ENCODE measurements around the gene KRTAP5-5. TPM values are rescaled to one million over a fixed set of nuclear protein-coding genes. Genes with fewer than 3 reads are reported as not detected.
"Not testable (repeated sequence)": the region's sequence is repeated elsewhere in the genome, so short reads cannot be mapped to it uniquely, and the experiment has no call there.

KRTAP5-5 gene, protein sequence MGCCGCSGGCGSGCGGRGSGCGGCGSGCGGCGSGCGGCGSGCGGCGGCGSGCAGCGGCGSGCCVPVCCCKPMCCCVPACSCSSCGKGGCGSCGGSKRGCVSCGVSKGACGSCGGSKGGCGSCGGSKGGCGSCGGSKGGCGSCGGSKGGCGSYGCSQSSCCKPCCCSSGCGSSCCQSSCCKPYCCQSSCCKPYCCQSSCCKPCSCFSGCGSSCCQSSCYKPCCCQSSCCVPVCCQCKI
- not detected in 2 replicates for polyA plus RNA-seq (2013)

- H3K23ac ChIP-seq (ENCODE audit: low read length): no peak within 1 kb of the TSS
- no peak within 1 kb of the TSS for H3K18ac ChIP-seq (ENCODE audit: low read length)
- H2AK5ac ChIP-seq (ENCODE audit: low read length): no peak within 1 kb of the TSS
- DNase-seq: no peak
- peaks cover 2% of the 10 kb centered on the region for H3K27me3 ChIP-seq (ENCODE audit: insufficient read depth, low read length)
- no peak within 1 kb of the TSS for H3K14ac ChIP-seq (ENCODE audit: low read length)
- no CpG with 5 or more reads among the region's 26 CpGs for WGBS (ENCODE audit: extremely low coverage, insufficient coverage, insufficient read length)
- H4K91ac ChIP-seq (ENCODE audit: low read depth, low read length): no peak within 1 kb of the TSS
- no peaks in the 10 kb centered on the region for H3K9me3 ChIP-seq (ENCODE audit: insufficient read depth, low read depth, low read length)
- H4K8ac ChIP-seq (ENCODE audit: low read depth, low read length): no peak within 1 kb of the TSS
- no peak within 1 kb of the TSS for H3K9ac ChIP-seq (ENCODE audit: low read length)
- no peak within 1 kb of the TSS for H3K4me3 ChIP-seq (ENCODE audit: low read depth, low read length)
- H3K4ac ChIP-seq (ENCODE audit: low read depth, low read length): no peak within 1 kb of the TSS
- H3K4me2 ChIP-seq (ENCODE audit: low read length): no peak within 1 kb of the TSS
- no peak within 1 kb of the TSS for H2BK5ac ChIP-seq (ENCODE audit: low read depth, low read length, poor library complexity)
- no peak within 1 kb of the TSS for H2AFZ ChIP-seq (ENCODE audit: insufficient read depth, low read length, poor library complexity)
- H4K12ac ChIP-seq (ENCODE audit: low read depth, low read length): no peak within 1 kb of the TSS
- no peaks in the 10 kb centered on the region for H3K4me1 ChIP-seq (ENCODE audit: control insufficient read depth in 1 of 2, insufficient read depth in 2 of 2, low read length in 2 of 2)
- H3K36me3 ChIP-seq (ENCODE audit: control insufficient read depth in 1 of 2, insufficient read depth in 2 of 2, low read length in 2 of 2): no peaks in the 10 kb centered on the region
- H3K79me2 ChIP-seq (ENCODE audit: control insufficient read depth, insufficient read depth, low read length, poor library complexity): no peaks in the 10 kb centered on the region
- H3K79me1 ChIP-seq (ENCODE audit: low read length): no peaks in the 10 kb centered on the region
- H2BK120ac ChIP-seq (ENCODE audit: insufficient read depth, low read length, poor library complexity): no peak within 1 kb of the TSS
- H3K27ac ChIP-seq (ENCODE audit: low read depth, low read length): no peak within 1 kb of the TSS
- H2BK12ac ChIP-seq (ENCODE audit: low read length): no peak within 1 kb of the TSS
Observed at GRCh38 chr11:1629326-1630185, at the start of gene KRTAP5-5. KRTAP5-5 (plus strand) TSS chr11:1629775; CDS start chr11:1629841, 66 bp downstream.

DNA sequence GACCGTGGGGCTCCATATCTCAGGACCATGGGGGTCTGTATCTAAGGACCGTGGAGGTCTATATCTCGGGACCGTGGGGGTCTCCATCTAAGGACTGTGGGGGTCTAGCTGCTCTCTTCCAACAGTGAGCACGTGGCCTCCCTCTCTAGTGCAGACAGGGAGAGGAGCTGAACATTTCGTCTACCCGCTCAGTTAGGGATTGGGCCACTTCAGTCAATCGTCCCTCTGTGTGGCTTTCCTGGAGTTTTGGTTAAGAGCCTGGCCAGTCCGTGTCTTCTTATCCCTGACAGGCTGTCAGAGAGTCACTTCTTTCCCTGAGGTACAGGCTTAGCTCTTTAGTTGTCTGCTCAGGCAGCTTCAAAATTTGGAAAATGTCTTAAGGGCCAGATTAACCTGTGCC is 47.6 kb upstream of the KRTAP5-5 start:
- DNase-seq: no peak
- H3K36me3 ChIP-seq (ENCODE audit: control insufficient read depth in 1 of 2, insufficient read depth in 2 of 2, low read length in 2 of 2): no peaks in the 10 kb centered on the region
- no CpG with 5 or more reads among the region's 9 CpGs for WGBS (ENCODE audit: extremely low coverage, insufficient coverage, insufficient read length)

GRCh38 chr11:1582909-1583308 is 46.7 kb upstream of the KRTAP5-5 start:
- H3K27me3 ChIP-seq (ENCODE audit: insufficient read depth, low read length); H3K36me3 ChIP-seq (ENCODE audit: control insufficient read depth in 1 of 2, insufficient read depth in 2 of 2, low read length in 2 of 2); H3K4me2 ChIP-seq (ENCODE audit: low read length); H3K18ac ChIP-seq (ENCODE audit: low read length); H3K79me2 ChIP-seq (ENCODE audit: control insufficient read depth, insufficient read depth, low read length, poor library complexity); H2BK12ac ChIP-seq (ENCODE audit: low read length); H3K4ac ChIP-seq (ENCODE audit: low read depth, low read length); H4K8ac ChIP-seq (ENCODE audit: low read depth, low read length); H2AFZ ChIP-seq (ENCODE audit: insufficient read depth, low read length, poor library complexity); H3K4me3 ChIP-seq (ENCODE audit: low read depth, low read length); H3K14ac ChIP-seq (ENCODE audit: low read length); H3K23ac ChIP-seq (ENCODE audit: low read length); H2BK5ac ChIP-seq (ENCODE audit: low read depth, low read length, poor library complexity); H3K79me1 ChIP-seq (ENCODE audit: low read length); H4K91ac ChIP-seq (ENCODE audit: low read depth, low read length); H3K9me3 ChIP-seq (ENCODE audit: insufficient read depth, low read depth, low read length); H3K27ac ChIP-seq (ENCODE audit: low read depth, low read length); H2AK5ac ChIP-seq (ENCODE audit: low read length); H3K4me1 ChIP-seq (ENCODE audit: control insufficient read depth in 1 of 2, insufficient read depth in 2 of 2, low read length in 2 of 2); H4K12ac ChIP-seq (ENCODE audit: low read depth, low read length); H2BK120ac ChIP-seq (ENCODE audit: insufficient read depth, low read length, poor library complexity); DNase-seq; H3K9ac ChIP-seq (ENCODE audit: low read length): not testable (repeated sequence)
- WGBS (ENCODE audit: extremely low coverage, insufficient coverage, insufficient read length): no CpG with 5 or more reads among the region's 2 CpGs

More for the DNA sequence above, 47.6 kb upstream of the KRTAP5-5 start:
- H3K4me2 ChIP-seq (ENCODE audit: low read length): no peak overlapping the region
- no peak overlapping the region for H3K4ac ChIP-seq (ENCODE audit: low read depth, low read length)
- H3K9me3 ChIP-seq (ENCODE audit: insufficient read depth, low read depth, low read length): peaks cover 4% of the 10 kb centered on the region
- H4K12ac ChIP-seq (ENCODE audit: low read depth, low read length): no peak overlapping the region
- H3K79me1 ChIP-seq (ENCODE audit: low read length): no peaks in the 10 kb centered on the region
- no peak overlapping the region for H2BK12ac ChIP-seq (ENCODE audit: low read length)
- no peak overlapping the region for H2AK5ac ChIP-seq (ENCODE audit: low read length)
- no peak overlapping the region for H4K91ac ChIP-seq (ENCODE audit: low read depth, low read length)
- H2BK120ac ChIP-seq (ENCODE audit: insufficient read depth, low read length, poor library complexity): no peak overlapping the region
- H2AFZ ChIP-seq (ENCODE audit: insufficient read depth, low read length, poor library complexity): no peak overlapping the region
- no peaks in the 10 kb centered on the region for H3K4me1 ChIP-seq (ENCODE audit: control insufficient read depth in 1 of 2, insufficient read depth in 2 of 2, low read length in 2 of 2)
- H4K8ac ChIP-seq (ENCODE audit: low read depth, low read length): no peak overlapping the region
- no peak overlapping the region for H3K14ac ChIP-seq (ENCODE audit: low read length)
- no peak overlapping the region for H2BK5ac ChIP-seq (ENCODE audit: low read depth, low read length, poor library complexity)
- H3K9ac ChIP-seq (ENCODE audit: low read length): no peak overlapping the region
- no peaks in the 10 kb centered on the region for H3K27me3 ChIP-seq (ENCODE audit: insufficient read depth, low read length)
- H3K4me3 ChIP-seq (ENCODE audit: low read depth, low read length): no peak overlapping the region
- no peak overlapping the region for H3K18ac ChIP-seq (ENCODE audit: low read length)
- H3K27ac ChIP-seq (ENCODE audit: low read depth, low read length): no peak overlapping the region
- no peaks in the 10 kb centered on the region for H3K79me2 ChIP-seq (ENCODE audit: control insufficient read depth, insufficient read depth, low read length, poor library complexity)
- H3K23ac ChIP-seq (ENCODE audit: low read length): no peak overlapping the region

DNA sequence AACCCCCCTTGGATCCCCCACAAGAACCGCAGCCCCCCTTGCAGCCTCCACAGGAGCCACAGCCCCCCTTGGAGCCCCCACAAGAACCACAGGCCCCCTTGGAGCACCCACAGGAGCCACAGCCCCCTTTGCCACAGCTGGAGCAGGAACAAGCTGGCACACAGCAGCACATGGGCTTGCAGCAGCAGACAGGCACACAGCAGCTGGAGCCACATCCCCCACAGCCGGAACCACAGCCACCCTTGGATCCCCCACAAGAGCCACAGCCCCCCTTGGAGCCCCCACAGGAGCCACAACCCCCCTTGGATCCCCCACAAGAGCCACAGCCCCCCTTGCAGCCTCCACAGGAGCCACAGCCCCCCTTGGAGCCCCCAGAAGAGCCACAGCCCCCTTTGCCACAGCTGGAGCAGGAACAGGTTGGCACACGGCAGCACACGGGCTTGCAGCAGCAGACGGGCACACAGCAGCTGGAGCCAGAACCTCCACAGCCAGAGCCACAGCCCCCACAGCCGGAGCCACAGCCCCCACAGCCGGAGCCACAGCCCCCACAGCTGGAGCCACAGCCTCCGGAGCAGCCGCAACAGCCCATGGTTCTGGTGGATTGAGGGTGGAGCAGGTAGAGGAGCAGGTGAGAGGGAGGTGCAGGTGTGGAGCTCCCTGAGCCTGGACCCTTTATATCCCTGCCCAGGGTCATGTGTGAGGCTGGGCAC is 44.8 kb upstream of the KRTAP5-5 start, which contains the start of gene KRTAP5-1:
KRTAP5-1 (minus strand) TSS at position 623 of the 710 bp plus-strand sequence; CDS start at position 589, 34 bp downstream.
- not testable (repeated sequence) for H3K9ac ChIP-seq (ENCODE audit: low read length); H3K14ac ChIP-seq (ENCODE audit: low read length); H3K4ac ChIP-seq (ENCODE audit: low read depth, low read length); H4K91ac ChIP-seq (ENCODE audit: low read depth, low read length); DNase-seq; H2BK5ac ChIP-seq (ENCODE audit: low read depth, low read length, poor library complexity); H3K79me2 ChIP-seq (ENCODE audit: control insufficient read depth, insufficient read depth, low read length, poor library complexity); H3K9me3 ChIP-seq (ENCODE audit: insufficient read depth, low read depth, low read length); H2AK5ac ChIP-seq (ENCODE audit: low read length); H4K8ac ChIP-seq (ENCODE audit: low read depth, low read length); H3K36me3 ChIP-seq (ENCODE audit: control insufficient read depth in 1 of 2, insufficient read depth in 2 of 2, low read length in 2 of 2); H2AFZ ChIP-seq (ENCODE audit: insufficient read depth, low read length, poor library complexity); H2BK120ac ChIP-seq (ENCODE audit: insufficient read depth, low read length, poor library complexity); H3K4me3 ChIP-seq (ENCODE audit: low read depth, low read length); H3K4me1 ChIP-seq (ENCODE audit: control insufficient read depth in 1 of 2, insufficient read depth in 2 of 2, low read length in 2 of 2); H3K23ac ChIP-seq (ENCODE audit: low read length); H2BK12ac ChIP-seq (ENCODE audit: low read length); H3K27ac ChIP-seq (ENCODE audit: low read depth, low read length); H3K18ac ChIP-seq (ENCODE audit: low read length); H3K4me2 ChIP-seq (ENCODE audit: low read length); H4K12ac ChIP-seq (ENCODE audit: low read depth, low read length); H3K27me3 ChIP-seq (ENCODE audit: insufficient read depth, low read length); H3K79me1 ChIP-seq (ENCODE audit: low read length)
- WGBS (ENCODE audit: extremely low coverage, insufficient coverage, insufficient read length): no CpG with 5 or more reads among the region's 9 CpGs

All from trophoblast cell (in vitro differentiated cells and primary cell).